Muscle of leg (tissue), 11 donors: ENCODE measurements around the gene RTN4RL2. TPM values are rescaled to one million over a fixed set of nuclear protein-coding genes. Genes with fewer than 3 reads are reported as not detected.

Experiments
- DNase-seq: peaks from one replicate; pipeline ENCODE4 v3.0.0; 2013
- H3K27ac ChIP-seq: one replicate; pipeline ENCODE4 v1.5.1; 2013; ENCODE audit warnings: mild to moderate bottlenecking, low read length, control low read depth
- H3K27me3 ChIP-seq: one replicate; pipeline ENCODE4 v1.6.1; 2013; ENCODE audit warnings: low read length; ENCODE audit not compliant: control insufficient read depth, insufficient read depth
- H3K36me3 ChIP-seq: one replicate; pipeline ENCODE4 v1.6.1; 2013; ENCODE audit warnings: low read length; ENCODE audit not compliant: control insufficient read depth, insufficient read depth
- H3K4me1 ChIP-seq: one replicate; pipeline ENCODE4 v1.6.1; 2013; ENCODE audit warnings: low read length; ENCODE audit not compliant: control insufficient read depth, insufficient read depth
- H3K4me3 ChIP-seq: one replicate; pipeline ENCODE4 v1.5.1; 2013; ENCODE audit warnings: low read length, control low read depth
- H3K9me3 ChIP-seq: replicated peaks from 2 replicates; pipeline ENCODE4 v1.6.1; 2013; ENCODE audit warnings: low read depth, low read length; ENCODE audit not compliant: control insufficient read depth
- WGBS: methylation state at CpG from one replicate; pipeline ENCODE4 v1.1.5; 2013; ENCODE audit warnings: missing lambda C conversion rate; ENCODE audit not compliant: insufficient coverage; 5-methylcytosine and 5-hydroxymethylcytosine counted together
- polyA plus RNA-seq, 8 donors: library from polyadenylated mRNA; unstranded; fragments of 120-200 nt; gene quantifications; one replicate each; pipeline versions ENCODE4 v1.2.1 to v1.2.3, GENCODE V29; 2013; ENCODE audit warnings: inconsistent platforms in 1 of 8, low replicate concordance in 1 of 8; ENCODE audit not compliant: insufficient read length in 8 of 8, insufficient read depth in 1 of 8
- total RNA-seq: library from RNA; stranded (reverse); fragments of 120-200 nt; gene quantifications from one replicate; pipeline ENCODE4 v1.2.4, GENCODE V29; 2013

The RTN4RL2 gene
- total and polyA plus RNA-seq, 9 donors = 2.0 to 27.2 (median 16.7) TPM

DNA sequence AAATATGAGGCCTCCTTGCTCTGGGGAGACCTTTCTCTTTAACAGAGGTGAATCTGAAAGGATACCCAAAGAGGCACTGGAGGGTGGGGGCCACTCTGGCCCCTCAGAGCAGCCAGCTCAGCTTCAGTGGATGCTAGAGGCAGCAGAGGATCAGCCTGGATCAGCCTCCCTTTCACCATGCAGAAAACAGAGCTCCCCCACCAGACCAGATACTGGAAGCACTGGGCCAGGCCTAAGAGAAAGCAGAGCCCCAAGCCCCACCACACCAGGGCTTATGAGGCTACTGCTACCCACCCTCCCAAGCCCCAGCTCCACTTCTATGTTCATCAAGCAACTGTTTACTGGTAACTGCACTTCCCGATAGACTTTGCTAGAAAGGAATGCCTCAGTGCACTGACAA is 29.4 kb upstream of the RTN4RL2 start:
- Histone ChIP-seq H3K9me3 (no peaks in the 10 kb centered on the region), H3K36me3 (no peaks in the 10 kb centered on the region), H3K4me3 (no peak overlapping the region), H3K4me1 (peaks cover 30% of the 10 kb centered on the region), H3K27ac (no peak overlapping the region), H3K27me3 (no peaks in the 10 kb centered on the region)
- no peak for DNase-seq
- WGBS = 60% methylated on average over 1 of the region's 1 CpG

DNA sequence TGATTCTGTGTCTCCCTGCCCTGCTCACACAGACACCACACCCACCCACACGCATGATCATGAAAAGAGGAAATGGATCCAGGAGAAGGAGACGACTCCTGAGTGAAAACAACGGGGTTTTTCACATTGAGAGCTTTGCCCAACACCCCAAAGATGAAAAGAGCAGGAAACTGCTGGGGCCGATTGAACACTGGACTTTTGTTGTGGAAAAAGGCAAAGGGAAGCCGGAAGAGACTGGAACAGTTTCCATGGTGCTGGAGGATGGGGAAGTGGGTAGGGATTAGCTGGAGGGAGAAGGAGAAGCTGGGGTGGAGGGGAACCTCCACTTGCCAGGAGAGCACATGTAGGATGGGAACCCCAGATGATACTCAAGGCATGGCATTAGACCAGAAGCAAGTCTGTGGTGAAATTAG is 28.2 kb upstream of the RTN4RL2 start:
- Histone ChIP-seq H3K4me1 (peaks cover 20% of the 10 kb centered on the region), H3K4me3 (no peak overlapping the region), H3K27ac (no peak overlapping the region), H3K27me3 (no peaks in the 10 kb centered on the region), H3K9me3 (no peaks in the 10 kb centered on the region), H3K36me3 (no peaks in the 10 kb centered on the region)
- peak; percentile 57 for DNase-seq
- WGBS = 45% methylated on average over 4 of the region's 5 CpGs

DNA sequence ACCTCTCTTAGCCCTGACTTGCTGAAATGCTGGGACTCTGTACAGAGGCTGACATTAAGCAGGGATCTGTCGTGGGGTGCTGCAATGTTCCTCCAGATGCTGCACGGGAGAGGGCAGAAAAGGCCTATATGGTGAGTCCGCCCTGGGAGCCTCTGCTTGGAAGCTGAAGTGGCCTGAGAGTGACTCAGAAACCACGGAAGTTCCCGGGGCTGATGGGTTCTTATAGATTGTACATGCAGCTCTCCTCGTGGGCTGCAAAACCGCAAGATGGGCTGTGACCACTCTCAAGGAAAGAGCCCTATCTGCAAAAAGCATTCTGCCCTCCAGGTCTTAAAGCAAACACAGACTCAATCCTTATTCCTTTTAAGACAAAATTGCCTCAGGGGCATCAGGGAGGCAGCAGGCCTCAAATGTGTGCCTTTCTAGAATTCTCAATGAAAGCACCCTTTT is 27.6 kb upstream of the RTN4RL2 start:
- DNase-seq = no peak
- Histone ChIP-seq H3K36me3 (no peaks in the 10 kb centered on the region), H3K9me3 (no peaks in the 10 kb centered on the region), H3K4me3 (no peak overlapping the region), H3K4me1 (peaks cover 14% of the 10 kb centered on the region), H3K27ac (no peak overlapping the region), H3K27me3 (peaks cover 4% of the 10 kb centered on the region)
- 57% methylated on average over 6 of the region's 7 CpGs for WGBS

DNA sequence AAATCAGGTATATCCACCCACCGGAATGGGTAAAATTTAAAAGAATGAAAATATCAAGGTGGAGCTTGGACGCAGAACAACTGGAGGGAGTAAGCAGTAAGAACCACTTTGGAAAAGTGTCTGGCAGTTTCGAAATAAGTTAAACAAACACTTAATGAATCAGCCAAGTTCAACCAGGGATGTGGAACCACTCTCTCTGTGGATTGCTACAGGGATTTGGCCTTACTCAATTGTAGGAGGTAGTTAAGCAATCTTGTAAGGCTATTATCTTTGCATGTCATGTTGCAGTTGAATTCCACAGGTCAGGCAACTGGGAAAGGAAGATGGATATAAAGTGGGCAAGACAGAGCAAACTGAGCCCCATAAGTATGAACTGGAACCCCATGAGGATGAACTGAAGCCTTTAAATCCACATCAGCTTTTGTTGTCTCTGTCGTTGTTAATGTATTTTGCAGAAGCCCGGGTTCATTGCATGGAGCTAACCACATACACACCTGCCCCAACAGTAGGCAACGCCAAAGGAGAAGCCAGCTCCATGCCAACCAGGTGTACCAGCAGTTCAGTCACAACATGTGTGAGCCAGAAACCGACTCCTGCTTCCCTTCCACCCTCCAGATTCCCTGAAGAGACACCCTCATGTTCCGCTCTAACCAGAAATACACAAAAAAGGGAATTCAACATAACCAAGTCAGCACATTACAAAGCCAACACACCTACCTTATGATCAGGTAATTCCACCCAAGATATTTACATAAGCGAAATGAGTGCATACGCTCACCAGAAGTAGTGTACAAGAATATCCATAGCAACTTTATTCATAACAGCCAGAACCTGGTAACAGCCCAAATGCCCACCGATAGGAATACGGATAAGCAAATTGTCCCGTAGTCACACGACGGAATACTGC is 25.4 kb upstream of the RTN4RL2 start:
- H3K9me3 ChIP-seq = no peaks in the 10 kb centered on the region
- peak; percentile 50 for DNase-seq
- WGBS = 63% methylated on average over 6 of the region's 15 CpGs
- peaks cover 4% of the 10 kb centered on the region for H3K27me3 ChIP-seq
- H3K4me1 ChIP-seq = peaks cover 9% of the 10 kb centered on the region
- H3K36me3 ChIP-seq = no peaks in the 10 kb centered on the region
- H3K4me3 ChIP-seq = no peak overlapping the region
- H3K27ac ChIP-seq = no peak overlapping the region

DNA sequence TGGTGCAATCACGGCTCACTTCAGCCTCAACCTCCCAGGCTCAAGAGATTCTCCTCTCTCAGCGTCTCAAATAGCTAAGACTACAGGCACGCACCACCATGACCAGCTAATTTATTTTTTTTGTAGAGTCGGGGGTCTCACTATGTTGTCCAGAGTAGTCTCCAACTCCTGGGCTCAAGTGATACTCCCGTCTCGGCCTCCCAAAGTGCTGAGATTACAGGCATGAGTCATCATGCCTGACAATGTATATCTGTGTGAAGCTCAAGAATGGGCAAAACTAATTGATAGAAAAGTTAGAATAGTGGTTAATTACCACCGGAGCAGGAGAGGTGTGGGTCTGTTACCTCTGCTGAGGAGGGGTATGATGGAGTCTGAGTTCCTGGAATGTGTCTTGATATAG is 24.3 kb upstream of the RTN4RL2 start:
- Histone ChIP-seq H3K27me3 (peaks cover 4% of the 10 kb centered on the region), H3K36me3 (no peaks in the 10 kb centered on the region), H3K27ac (no peak overlapping the region), H3K9me3 (no peaks in the 10 kb centered on the region), H3K4me3 (no peak overlapping the region), H3K4me1 (peaks cover 9% of the 10 kb centered on the region)
- no peak for DNase-seq
- 95% methylated on average over 5 of the region's 7 CpGs for WGBS

DNA sequence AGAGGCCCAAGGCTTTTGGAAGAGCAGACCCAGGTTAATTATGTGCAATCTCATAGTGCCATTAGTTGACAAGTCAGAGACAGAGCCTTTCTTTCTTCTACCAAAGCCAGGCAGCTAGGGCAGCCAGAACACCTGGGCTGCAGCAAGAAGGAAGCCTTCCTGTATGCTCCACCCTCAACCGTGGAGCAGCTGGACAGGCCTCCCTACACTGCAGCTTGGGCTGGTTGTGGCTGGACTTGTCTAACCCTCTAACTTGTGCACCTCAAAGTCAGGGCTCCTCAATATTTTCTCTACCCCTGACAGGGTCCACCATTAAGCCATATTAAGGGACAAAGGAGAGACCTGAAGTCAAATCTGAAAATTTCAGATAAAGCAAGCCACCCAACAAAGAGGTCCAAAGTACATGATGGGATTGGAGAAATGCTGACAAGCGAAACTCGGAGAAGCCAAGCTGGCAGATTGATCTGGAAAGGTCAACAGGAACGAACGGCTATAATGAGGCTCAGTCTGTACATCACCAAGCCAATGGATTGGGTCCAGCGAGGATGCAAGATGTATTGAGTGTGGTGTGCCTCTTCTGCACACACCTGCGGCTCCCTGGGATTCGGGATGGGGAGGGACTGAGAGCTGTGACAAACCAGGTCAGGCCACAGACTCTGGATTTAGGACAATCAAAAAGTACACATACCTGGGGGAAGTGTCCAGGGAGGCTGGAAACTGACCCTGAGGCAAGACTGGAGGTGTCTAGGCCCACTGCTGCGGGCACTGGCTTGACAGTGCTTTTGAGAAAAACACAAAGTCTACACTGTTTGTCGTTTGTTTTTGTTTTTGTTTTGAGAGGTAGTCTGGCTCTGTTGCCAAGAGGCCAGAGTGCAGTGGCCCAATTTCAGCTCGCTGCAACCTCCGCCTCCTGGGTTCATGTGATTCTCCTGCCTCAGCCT is 21.7 kb upstream of the RTN4RL2 start:
- Histone ChIP-seq H3K36me3 (no peaks in the 10 kb centered on the region), H3K27ac (no peak overlapping the region), H3K27me3 (peaks cover 4% of the 10 kb centered on the region), H3K9me3 (no peaks in the 10 kb centered on the region), H3K4me3 (no peak overlapping the region), H3K4me1 (no peaks in the 10 kb centered on the region)
- no peak for DNase-seq
- WGBS = 79% methylated on average over 11 of the region's 12 CpGs

DNA sequence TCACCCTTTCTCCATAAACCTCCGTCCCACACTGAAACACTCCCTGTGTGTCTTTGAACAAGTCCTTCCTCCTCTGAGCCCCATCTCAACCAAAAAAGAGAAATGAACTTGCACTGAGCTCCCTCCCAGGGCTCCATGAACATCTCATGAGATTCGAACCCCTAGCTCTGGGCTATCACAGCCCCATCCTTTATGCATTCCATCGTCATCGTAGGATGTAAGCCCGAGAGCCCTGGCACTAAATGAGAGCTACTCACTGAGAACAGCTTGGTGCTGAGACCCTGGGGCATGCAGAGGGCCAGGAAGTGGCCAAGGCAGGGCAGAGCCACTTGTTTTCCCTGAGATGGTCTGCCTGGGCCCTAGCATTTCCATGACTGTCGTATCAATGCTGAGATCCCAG is 20.5 kb upstream of the RTN4RL2 start:
- 88% methylated on average over 3 of the region's 6 CpGs for WGBS
- H3K27ac ChIP-seq = no peak overlapping the region

DNA sequence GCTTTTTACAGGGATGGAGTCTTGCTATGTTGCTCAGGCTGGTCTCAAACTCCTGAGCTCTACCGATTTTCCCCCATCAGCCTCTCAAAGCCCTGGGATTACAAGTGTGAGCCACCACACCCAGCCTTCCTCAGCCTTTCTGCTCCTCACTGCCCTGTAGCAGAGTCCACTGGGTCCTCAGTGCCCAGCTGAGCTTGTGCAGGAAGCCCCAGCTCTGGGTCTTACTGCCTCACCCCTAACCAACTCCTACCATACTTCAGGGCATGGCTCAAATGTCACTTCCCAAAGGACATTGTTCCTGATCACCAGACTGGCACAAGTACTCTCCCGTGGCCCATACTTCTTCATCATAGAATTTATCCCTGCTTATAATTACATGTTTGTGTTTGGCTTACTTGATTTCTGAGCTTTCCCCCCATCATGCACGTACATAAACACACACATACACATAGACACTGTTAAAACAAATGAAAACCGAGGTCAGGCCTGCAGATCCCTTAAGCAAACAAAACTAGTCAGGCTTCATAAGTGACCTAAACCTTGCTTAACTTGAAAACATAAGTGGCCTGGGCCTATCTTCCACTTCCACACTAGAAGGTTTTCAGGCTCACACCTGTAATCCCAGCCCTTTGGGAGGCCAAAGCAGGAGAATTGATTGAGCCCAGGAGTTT is 19.4 kb upstream of the RTN4RL2 start:
- Histone ChIP-seq H3K9me3 (no peaks in the 10 kb centered on the region), H3K36me3 (no peaks in the 10 kb centered on the region), H3K4me3 (no peak overlapping the region), H3K27ac (no peak overlapping the region), H3K27me3 (peaks cover 4% of the 10 kb centered on the region), H3K4me1 (no peaks in the 10 kb centered on the region)
- WGBS = 82% methylated on average over 3 of the region's 4 CpGs
- no peak for DNase-seq

More for the DNA sequence above, 20.5 kb upstream of the RTN4RL2 start:
- H3K9me3 ChIP-seq = no peaks in the 10 kb centered on the region
- H3K4me1 ChIP-seq = no peaks in the 10 kb centered on the region
- H3K27me3 ChIP-seq = peaks cover 4% of the 10 kb centered on the region
- H3K36me3 ChIP-seq = no peaks in the 10 kb centered on the region
- no peak overlapping the region for H3K4me3 ChIP-seq
- no peak for DNase-seq

DNA sequence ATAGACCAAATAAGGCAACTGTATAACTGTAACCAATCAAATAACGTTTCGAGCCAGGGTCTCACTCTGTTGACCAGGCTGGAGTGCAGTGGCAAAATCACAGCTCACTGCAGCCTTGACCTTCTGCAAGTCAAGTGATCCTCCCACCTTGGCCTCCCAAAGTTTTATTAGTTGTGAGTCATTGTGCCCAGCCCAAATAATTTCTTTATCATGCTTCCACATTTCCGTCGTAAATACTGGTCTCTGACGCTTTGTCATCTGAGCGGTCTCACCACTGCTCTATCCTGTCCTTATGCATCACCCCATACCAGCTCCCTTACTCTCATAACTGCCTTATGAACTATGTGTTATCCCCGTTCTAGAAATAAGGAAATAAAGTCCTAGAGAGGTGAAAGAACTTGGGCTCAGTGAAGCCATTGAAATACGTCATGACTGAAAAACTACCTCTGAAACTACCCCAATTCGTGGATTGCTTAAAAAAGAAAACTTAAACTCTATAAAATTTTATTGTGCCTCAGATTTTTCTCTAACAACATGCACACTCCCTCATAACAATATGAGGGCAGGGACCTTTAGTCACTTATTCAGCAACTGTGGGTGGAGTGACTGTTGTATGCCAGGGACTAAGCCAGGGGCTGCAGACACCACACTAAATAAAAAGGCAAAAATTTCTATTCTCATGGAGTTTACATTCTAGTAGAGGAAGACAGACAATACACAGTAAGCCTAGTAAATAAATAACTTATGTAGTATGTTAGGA is 15.8 kb upstream of the RTN4RL2 start:
- Histone ChIP-seq H3K27me3 (peaks cover 6% of the 10 kb centered on the region), H3K36me3 (no peaks in the 10 kb centered on the region), H3K4me1 (no peaks in the 10 kb centered on the region), H3K27ac (no peak overlapping the region), H3K9me3 (no peaks in the 10 kb centered on the region), H3K4me3 (no peak overlapping the region)
- 82% methylated on average over 5 of the region's 9 CpGs for WGBS
- DNase-seq = no peak
